ENCODE measurements around the gene SERP2. TPM values are rescaled to one million over a fixed set of nuclear protein-coding genes. Genes with fewer than 3 reads are reported as not detected.

Gene SERP2
- total and polyA plus RNA-seq, 2 donors (not counting 1 experiment from before 2014, with no cell fraction given): 0.43 TPM; not detected in 1

GRCh38 chr13:44352202-44352601, 21.4 kb upstream of the SERP2 start:
- no peaks in the 10 kb centered on the region for H3K9me3 Mint-ChIP-seq (ENCODE audit: insufficient read depth)
- H3K27me3 Mint-ChIP-seq: peaks cover 5% of the 10 kb centered on the region
- Histone ChIP-seq H3K4me2 (replicated peaks; ENCODE audit: low read depth, low read length, poor library complexity, severe bottlenecking) (no peak overlapping the region), H2AFZ (ENCODE audit: insufficient read depth, low read depth, low read length, poor library complexity, severe bottlenecking) (no peak overlapping the region), H3K79me2 (ENCODE audit: control insufficient read depth, insufficient read depth, low read length) (no peaks in the 10 kb centered on the region), H3K9ac (ENCODE audit: low read length) (no peak overlapping the region), H3K27me3 (replicated peaks in 1 of 4; ENCODE audit: control extremely low read depth in 1 of 4, control insufficient read depth in 3 of 4, insufficient read depth in 4 of 4, low read length in 3 of 4) (no peaks in the 10 kb centered on the region), H4K20me1 (ENCODE audit: control insufficient read depth, insufficient read depth, low read length, poor library complexity, severe bottlenecking) (no peaks in the 10 kb centered on the region), H3K9me3 (ENCODE audit: control extremely low read depth in 1 of 3, control insufficient read depth in 2 of 3, insufficient read depth in 1 of 3, low read length in 2 of 3) (no peaks in the 10 kb centered on the region), H3K36me3 (replicated peaks in 1 of 2; ENCODE audit: control extremely low read depth in 1 of 2, control insufficient read depth in 1 of 2, extremely low read depth in 1 of 2, insufficient read depth in 2 of 2, low read length in 1 of 2) (no peaks in the 10 kb centered on the region), H3K4me3 (ENCODE audit: control extremely low read depth in 1 of 5, extremely low read depth in 1 of 5, insufficient read depth in 1 of 5, low read depth in 2 of 5, low read length in 4 of 5) (no peak overlapping the region), H3K4me1 (ENCODE audit: control insufficient read depth in 2 of 2, insufficient read depth in 2 of 2, low read length in 2 of 2) (no peaks in the 10 kb centered on the region), H3K27ac (ENCODE audit: low read length in 2 of 2) (no peak overlapping the region)
- no CpG with 5 or more reads among the region's 3 CpGs for WGBS (ENCODE audit: insufficient coverage)
- no peak overlapping the region for H3K27ac Mint-ChIP-seq
- POLR2A ChIA-PET: no interaction called here
- DNase-seq: no peak
- no peak for ATAC-seq (ENCODE audit: low read depth)
- no peak overlapping the region for H3K4me3 Mint-ChIP-seq
- CTCF ChIA-PET: no interaction called here
- intact Hi-C loops (cut with micrococcal nuclease): no loop called here
- H3K4me1 Mint-ChIP-seq: no peaks in the 10 kb centered on the region
- no peak for TF ChIP-seq CTCF (IDR thresholded peaks at IDR 0.05)
- TF ChIP-seq EZH2 (IDR thresholded peaks at IDR 0.05; ENCODE audit: borderline replicate concordance, insufficient read depth, low read depth, low read length, poor library complexity, severe bottlenecking): no peak

- ATAC-seq (ENCODE audit: low read depth): no peak
- no peaks in the 10 kb centered on the region for H3K9me3 ChIP-seq (ENCODE audit: control extremely low read depth in 1 of 3, control insufficient read depth in 2 of 3, insufficient read depth in 1 of 3, low read length in 2 of 3)
- Mint-ChIP-seq H3K4me3 (no peak overlapping the region), H3K27ac (no peak overlapping the region), H3K9me3 (ENCODE audit: insufficient read depth) (no peaks in the 10 kb centered on the region), H3K27me3 (peaks cover 5% of the 10 kb centered on the region), H3K4me1 (no peaks in the 10 kb centered on the region)
- no peak for DNase-seq
- no peak overlapping the region for H3K9ac ChIP-seq (ENCODE audit: low read length)
- intact Hi-C loops (cut with micrococcal nuclease): no loop called here
- no peaks in the 10 kb centered on the region for H3K27me3 ChIP-seq (replicated peaks in 1 of 4; ENCODE audit: control extremely low read depth in 1 of 4, control insufficient read depth in 3 of 4, insufficient read depth in 4 of 4, low read length in 3 of 4)
- no peak overlapping the region for H2AFZ ChIP-seq (ENCODE audit: insufficient read depth, low read depth, low read length, poor library complexity, severe bottlenecking)
- POLR2A ChIA-PET: no interaction called here
- H3K4me1 ChIP-seq (ENCODE audit: control insufficient read depth in 2 of 2, insufficient read depth in 2 of 2, low read length in 2 of 2): no peaks in the 10 kb centered on the region
- TF ChIP-seq EZH2 (IDR thresholded peaks at IDR 0.05; ENCODE audit: borderline replicate concordance, insufficient read depth, low read depth, low read length, poor library complexity, severe bottlenecking) (no peak), CTCF (IDR thresholded peaks at IDR 0.05) (no peak)
- no peaks in the 10 kb centered on the region for H3K79me2 ChIP-seq (ENCODE audit: control insufficient read depth, insufficient read depth, low read length)
- WGBS (ENCODE audit: insufficient coverage): no CpG with 5 or more reads among the region's 2 CpGs
- no peaks in the 10 kb centered on the region for H4K20me1 ChIP-seq (ENCODE audit: control insufficient read depth, insufficient read depth, low read length, poor library complexity, severe bottlenecking)
- no peak overlapping the region for H3K27ac ChIP-seq (ENCODE audit: low read length in 2 of 2)
- H3K36me3 ChIP-seq (replicated peaks in 1 of 2; ENCODE audit: control extremely low read depth in 1 of 2, control insufficient read depth in 1 of 2, extremely low read depth in 1 of 2, insufficient read depth in 2 of 2, low read length in 1 of 2): no peaks in the 10 kb centered on the region
- CTCF ChIA-PET: no interaction called here
- H3K4me3 ChIP-seq (ENCODE audit: control extremely low read depth in 1 of 5, extremely low read depth in 1 of 5, insufficient read depth in 1 of 5, low read depth in 2 of 5, low read length in 4 of 5): no peak overlapping the region
- H3K4me2 ChIP-seq (replicated peaks; ENCODE audit: low read depth, low read length, poor library complexity, severe bottlenecking): no peak overlapping the region
Measured at GRCh38 chr13:44352671-44353070, 21.0 kb upstream of the SERP2 start.

Measured in B cell (primary cell).